HG03521 (cell line): ENCODE measurements around the gene CUX1.
"Not testable (repeated sequence)": the region's sequence is repeated elsewhere in the genome, so short reads cannot be mapped to it uniquely, and the experiment has no call there.

Experiments
- ATAC-seq: cut with Tn5 transposase; IDR thresholded peaks from one replicate; pipeline ENCODE4 v1.9.1; 2021; ENCODE audit warnings: mild to moderate bottlenecking, moderate library complexity; ENCODE audit not compliant: unreplicated experiment

The CUX1 gene

GRCh38 chr7:101998029-101998905 lies 180.8 kb downstream of the CUX1 start:
- no peak for ATAC-seq

- ATAC-seq = no peak
Measured at GRCh38 chr7:101998906-101999240, 181.4 kb downstream of the CUX1 start.

- ATAC-seq = no peak
Measured at GRCh38 chr7:101999393-101999792, 182.0 kb downstream of the CUX1 start.

GRCh38 chr7:102000123-102000522 lies 182.7 kb downstream of the CUX1 start:
- no peak for ATAC-seq

GRCh38 chr7:102004229-102004628 lies 186.8 kb downstream of the CUX1 start:
- no peak for ATAC-seq

- ATAC-seq = no peak
Measured at GRCh38 chr7:102004848-102005247, 187.4 kb downstream of the CUX1 start.

- ATAC-seq = no peak
Measured at GRCh38 chr7:102005933-102006480, 188.6 kb downstream of the CUX1 start.

GRCh38 chr7:102006695-102007094 lies 189.3 kb downstream of the CUX1 start:
- ATAC-seq = no peak

- ATAC-seq = no peak
Measured at GRCh38 chr7:102008535-102009262, 191.3 kb downstream of the CUX1 start.

GRCh38 chr7:102009628-102010027 lies 192.2 kb downstream of the CUX1 start:
- no peak for ATAC-seq

GRCh38 chr7:102012112-102012830 lies 194.8 kb downstream of the CUX1 start:
- ATAC-seq = not testable (repeated sequence)

GRCh38 chr7:102012941-102013461 lies 195.6 kb downstream of the CUX1 start:
- no peak for ATAC-seq

- ATAC-seq = no peak
Measured at GRCh38 chr7:102018876-102019275, 201.4 kb downstream of the CUX1 start.

- ATAC-seq = no peak
Measured at GRCh38 chr7:102019461-102019860, 202.0 kb downstream of the CUX1 start.

GRCh38 chr7:102021841-102022618 lies 204.6 kb downstream of the CUX1 start:
- ATAC-seq = no peak

GRCh38 chr7:102024005-102024768 lies 206.8 kb downstream of the CUX1 start:
- no peak for ATAC-seq

GRCh38 chr7:102024769-102025391 lies 207.5 kb downstream of the CUX1 start:
- ATAC-seq = no peak

GRCh38 chr7:102025777-102026176 lies 208.4 kb downstream of the CUX1 start:
- not testable (repeated sequence) for ATAC-seq

GRCh38 chr7:102028206-102028826 lies 210.9 kb downstream of the CUX1 start:
- ATAC-seq = no peak
